Naive thymus-derived CD8-positive, alpha-beta T cell (primary cell): ENCODE data around the gene RAB11FIP4. TPM values are rescaled to one million over a fixed set of nuclear protein-coding genes. Genes with fewer than 3 reads are reported as not detected.
A peak's percentile ranks its signal among the peaks of the same experiment; 100 is the strongest.

Source experiments
- ATAC-seq, 2 donors: fragments of 150-1000 bp; cut with Tn5 transposase in 1 of 2; sonication (Bioruptor Pico), chemical (Tn5 transposase) in 1 of 2; 1 replicate in 1 of 2; 2 replicates in 1 of 2; pipeline ENCODE4 v1.10.0; 2021; ENCODE audit warnings: mild to moderate bottlenecking in 2 of 2, moderate library complexity in 2 of 2
- POLR2A ChIA-PET: fragments of 350-600 bp; sonication (Branson Sonifier 250); formaldehyde crosslinking; loops from one replicate; lab custom pipeline; 2021; ENCODE audit warnings: antibody characterized with exemption; lab: Charles Lee
- DNase-seq, 10 donors: peaks; one replicate each; pipeline versions ENCODE4 v3.0.0 to v3.0.0-alpha.2; 2020 to 2022
- H3K27ac Mint-ChIP-seq, 10 donors: one replicate each; pipeline ENCODE4 v1.8.0; 2020 to 2022; ENCODE audit warnings: mild to moderate bottlenecking in 10 of 10, mixed read lengths in 10 of 10, moderate library complexity in 4 of 10, inconsistent platforms in 1 of 10
- H3K27me3 Mint-ChIP-seq, 5 donors: one replicate each; pipeline ENCODE4 v1.8.0; 2021 to 2022; ENCODE audit warnings: mixed read lengths in 5 of 5
- H3K36me3 Mint-ChIP-seq, 3 donors: one replicate each; pipeline ENCODE4 v1.8.0; 2020 to 2022; ENCODE audit warnings: mixed read lengths in 3 of 3, mild to moderate bottlenecking in 2 of 3, inconsistent platforms in 1 of 3
- H3K4me1 Mint-ChIP-seq, 4 donors: one replicate each; pipeline ENCODE4 v1.8.0; 2021 to 2022; ENCODE audit warnings: mixed read lengths in 4 of 4
- H3K4me3 Mint-ChIP-seq, 10 donors: one replicate each; pipeline ENCODE4 v1.8.0; 2020 to 2022; ENCODE audit warnings: mild to moderate bottlenecking in 10 of 10, mixed read lengths in 10 of 10, moderate library complexity in 6 of 10, inconsistent platforms in 1 of 10
- H3K9me3 Mint-ChIP-seq, 9 donors: one replicate each; pipeline ENCODE4 v1.8.0; 2020 to 2022; ENCODE audit warnings: mixed read lengths in 9 of 9, mild to moderate bottlenecking in 3 of 9, inconsistent platforms in 1 of 9, moderate library complexity in 1 of 9
- polyA plus RNA-seq, 3 donors: library from polyadenylated mRNA; unstranded; fragments of 300-500 nt; fragmentation: Illumina TruSeq; gene quantifications; one replicate each; pipeline ENCODE4 v1.2.3, GENCODE V29; 2021
- total RNA-seq, 8 experiments: library from RNA in 2 of 8; stranded (reverse) in 2 of 8; gene quantifications; one replicate each; pipeline ENCODE4 v1.2.3 and lab custom pipeline; 2021 to 2026

Gene RAB11FIP4
- total and polyA plus RNA-seq, 5 experiments from 2014 or later = 14.9 to 51.1 (median 18.6) TPM

GRCh38 chr17:31398381-31399311, 7.2 kb downstream of the RAB11FIP4 start:
- peaks cover 0 to under 1% (median 0%) of the 10 kb centered on the region in 3 donors for H3K36me3 Mint-ChIP-seq
- no peak for ATAC-seq
- H3K27me3 Mint-ChIP-seq = peaks cover 18 to 44% (median 35%) of the 10 kb centered on the region in 5 donors
- DNase-seq = no peak
- H3K4me3 Mint-ChIP-seq = no peak overlapping the region
- H3K27ac Mint-ChIP-seq = no peak overlapping the region
- POLR2A ChIA-PET = no interaction called here
- H3K4me1 Mint-ChIP-seq = peaks cover 0 to 4% (median under 1%) of the 10 kb centered on the region in 4 donors
- peaks cover 0 to 1% (median 0%) of the 10 kb centered on the region in 9 donors for H3K9me3 Mint-ChIP-seq

GRCh38 chr17:31400481-31400950, 9.0 kb downstream of the RAB11FIP4 start:
- ATAC-seq = no peak
- Mint-ChIP-seq H3K4me1 (no peaks in the 10 kb centered on the region), H3K27ac (no peak overlapping the region)

GRCh38 chr17:31401456-31402254, 10.2 kb downstream of the RAB11FIP4 start:
- H3K4me1 Mint-ChIP-seq = no peaks in the 10 kb centered on the region
- H3K27me3 Mint-ChIP-seq = peaks cover 2 to 17% (median 13%) of the 10 kb centered on the region in 5 donors
- DNase-seq (no peak), ATAC-seq (no peak)
- peaks cover 0 to 1% (median 0%) of the 10 kb centered on the region in 9 donors for H3K9me3 Mint-ChIP-seq
- no peaks in the 10 kb centered on the region for H3K36me3 Mint-ChIP-seq
- POLR2A ChIA-PET = no interaction called here
- no peak overlapping the region for H3K4me3 Mint-ChIP-seq
- H3K27ac Mint-ChIP-seq = no peak overlapping the region

More at GRCh38 chr17:31400481-31400950, 9.0 kb downstream of the RAB11FIP4 start:
- Mint-ChIP-seq H3K36me3 (no peaks in the 10 kb centered on the region), H3K9me3 (peaks cover 0 to 1% (median 0%) of the 10 kb centered on the region in 9 donors), H3K27me3 (peaks cover 7 to 25% (median 21%) of the 10 kb centered on the region in 5 donors), H3K4me3 (no peak overlapping the region)
- POLR2A ChIA-PET = no interaction called here
- no peak for DNase-seq

- Mint-ChIP-seq H3K27me3 (peaks cover 0 to 6% (median 3%) of the 10 kb centered on the region in 5 donors), H3K4me1 (no peaks in the 10 kb centered on the region), H3K4me3 (no peak overlapping the region), H3K36me3 (no peaks in the 10 kb centered on the region), H3K27ac (peak overlapping the region in 1 of 10 donors; percentile 49), H3K9me3 (no peaks in the 10 kb centered on the region)
- DNase-seq (peak in 1 of 10 donors; percentile 59), ATAC-seq (no peak)
- POLR2A ChIA-PET = no interaction called here
Measured at GRCh38 chr17:31404028-31404949, 12.8 kb downstream of the RAB11FIP4 start.

GRCh38 chr17:31405890-31406371, 14.5 kb downstream of the RAB11FIP4 start:
- Mint-ChIP-seq H3K9me3 (no peaks in the 10 kb centered on the region), H3K4me1 (no peaks in the 10 kb centered on the region), H3K27ac (no peak overlapping the region), H3K4me3 (no peak overlapping the region), H3K27me3 (peaks cover 0 to 3% (median 0%) of the 10 kb centered on the region in 5 donors), H3K36me3 (no peaks in the 10 kb centered on the region)
- ATAC-seq (no peak), DNase-seq (peak in 1 of 10 donors; percentile 45)
- POLR2A ChIA-PET = no interaction called here

- DNase-seq = no peak
- H3K27ac Mint-ChIP-seq = no peak overlapping the region
Measured at GRCh38 chr17:31408586-31408985, 17.1 kb downstream of the RAB11FIP4 start.

GRCh38 chr17:31411707-31412285, 20.3 kb downstream of the RAB11FIP4 start:
- DNase-seq (no peak), ATAC-seq (no peak)
- no peak overlapping the region for H3K4me3 Mint-ChIP-seq
- no peaks in the 10 kb centered on the region for H3K36me3 Mint-ChIP-seq
- peaks cover 0 to 3% (median 0%) of the 10 kb centered on the region in 5 donors for H3K27me3 Mint-ChIP-seq
- no peak overlapping the region for H3K27ac Mint-ChIP-seq
- H3K4me1 Mint-ChIP-seq = peaks cover 0 to 3% (median 0%) of the 10 kb centered on the region in 4 donors
- POLR2A ChIA-PET = no interaction called here
- no peaks in the 10 kb centered on the region for H3K9me3 Mint-ChIP-seq

More at GRCh38 chr17:31408586-31408985, 17.1 kb downstream of the RAB11FIP4 start:
- Mint-ChIP-seq H3K4me3 (no peak overlapping the region), H3K9me3 (no peaks in the 10 kb centered on the region), H3K27me3 (peaks cover 0 to 3% (median 0%) of the 10 kb centered on the region in 5 donors), H3K36me3 (no peaks in the 10 kb centered on the region), H3K4me1 (no peaks in the 10 kb centered on the region)
- ATAC-seq = no peak
- POLR2A ChIA-PET = no interaction called here

GRCh38 chr17:31412511-31412910, 21.0 kb downstream of the RAB11FIP4 start:
- Mint-ChIP-seq H3K9me3 (no peaks in the 10 kb centered on the region), H3K4me3 (no peak overlapping the region), H3K4me1 (peaks cover 0 to 3% (median 0%) of the 10 kb centered on the region in 4 donors), H3K36me3 (no peaks in the 10 kb centered on the region), H3K27ac (no peak overlapping the region), H3K27me3 (peaks cover 0 to 3% (median 0%) of the 10 kb centered on the region in 5 donors)
- POLR2A ChIA-PET = no interaction called here
- DNase-seq = no peak
- no peak for ATAC-seq

- POLR2A ChIA-PET = no interaction called here
- Mint-ChIP-seq H3K27ac (peak overlapping the region in 2 of 10 donors; percentile 34 to 82), H3K4me3 (no peak overlapping the region), H3K4me1 (peaks cover 0 to 3% (median 0%) of the 10 kb centered on the region in 4 donors), H3K27me3 (peaks cover 0 to 3% (median 0%) of the 10 kb centered on the region in 5 donors), H3K36me3 (no peaks in the 10 kb centered on the region), H3K9me3 (no peaks in the 10 kb centered on the region)
- DNase-seq = peak in 1 of 10 donors; percentile 19
- no peak for ATAC-seq
Measured at GRCh38 chr17:31413081-31413799, 21.8 kb downstream of the RAB11FIP4 start.

GRCh38 chr17:31413874-31414549, 22.5 kb downstream of the RAB11FIP4 start:
- ATAC-seq (no peak), DNase-seq (no peak)
- peak overlapping the region in 1 of 10 donors; percentile 82 for H3K27ac Mint-ChIP-seq
- POLR2A ChIA-PET = no interaction called here
- H3K36me3 Mint-ChIP-seq = no peaks in the 10 kb centered on the region
- H3K4me1 Mint-ChIP-seq = peaks cover 0 to 3% (median 0%) of the 10 kb centered on the region in 4 donors
- peaks cover 0 to 3% (median 0%) of the 10 kb centered on the region in 5 donors for H3K27me3 Mint-ChIP-seq
- no peaks in the 10 kb centered on the region for H3K9me3 Mint-ChIP-seq
- no peak overlapping the region for H3K4me3 Mint-ChIP-seq
